WTC11 (cell line): ENCODE results near the gene GSTO2.

Source experiments
- CTCF ChIP-seq: fragments of 200-600 bp; IDR thresholded peaks from 2 replicates; pipeline ENCODE4 v1.8.0; 2022; ENCODE audit warnings: antibody characterized with exemption
- MAX ChIP-seq: sonication (generic); formaldehyde crosslinking; IDR thresholded peaks from 2 replicates; pipeline ENCODE4 v1.8.0; 2022; ENCODE audit warnings: mild to moderate bottlenecking, missing genetic modification reagents
- ZNF121 ChIP-seq: sonication (generic); formaldehyde crosslinking; IDR thresholded peaks from 2 replicates; pipeline ENCODE4 v1.8.0; 2023; ENCODE audit warnings: missing genetic modification reagents

- TF ChIP-seq MAX (CRISPR knock-in tag) (no peak), CTCF (no peak), ZNF121 (CRISPR knock-in tag) (no peak)
These were observed 63.5 kb downstream of the GSTO2 start for GRCh38 chr10:104332243-104333031.
